ENCODE results near the gene DNAJC25. TPM values are rescaled to one million over a fixed set of nuclear protein-coding genes. Genes with fewer than 3 reads are reported as not detected.

Gene DNAJC25
- total and polyA plus RNA-seq, 2 of the 13 experiments (the other 11 are each of a cell fraction or from before 2014, with no cell fraction given): 5.7 to 10.2 TPM

GRCh38 chr9:111597852-111598732 lies 33.0 kb upstream of the DNAJC25 start (continued):
- peak; percentile 56 for TF ChIP-seq ZNF687 (CRISPR knock-in tag; IDR thresholded peaks at IDR 0.05)
- TF ChIP-seq IRF2 (CRISPR knock-in tag; IDR thresholded peaks at IDR 0.05): peak; percentile 24; the same call in 1 of the 2 replicates
- 0 out of 2 replicates have a peak, but pooled peaks have one; percentile 26 for TF ChIP-seq NR0B2 (CRISPR knock-in tag; IDR thresholded peaks at IDR 0.05)
- no peak for TF ChIP-seq IRF9 (CRISPR knock-in tag; IDR thresholded peaks at IDR 0.05; ENCODE audit: borderline replicate concordance)
- TF ChIP-seq HOXA9 (CRISPR knock-in tag; IDR thresholded peaks at IDR 0.05; ENCODE audit: borderline replicate concordance): no peak
- TF ChIP-seq POGZ (CRISPR knock-in tag; IDR thresholded peaks at IDR 0.05): peak; percentile 35; the same call in 1 of the 2 replicates
- peak; percentile 41; the same call in 1 of the 2 replicates for TF ChIP-seq ZC3H4 (CRISPR knock-in tag; IDR thresholded peaks at IDR 0.05; ENCODE audit: borderline replicate concordance)
- peak; percentile 10; the same call in 1 of the 2 replicates for TF ChIP-seq ZNF121 (CRISPR knock-in tag; IDR thresholded peaks at IDR 0.05)
- TF ChIP-seq ISL2 (CRISPR knock-in tag; IDR thresholded peaks at IDR 0.05): no peak; the same call in 1 of the 2 replicates
- no peak for TF ChIP-seq ZNF577 (CRISPR knock-in tag; IDR thresholded peaks at IDR 0.05; ENCODE audit: borderline replicate concordance, low read depth)
- TF ChIP-seq ZNF503 (CRISPR knock-in tag; IDR thresholded peaks at IDR 0.05): no peak
- TF ChIP-seq ZNF740 (CRISPR knock-in tag; IDR thresholded peaks at IDR 0.05): 0 out of 2 replicates have a peak, but pooled peaks have one; percentile 17
- TF ChIP-seq RXRA (CRISPR knock-in tag; IDR thresholded peaks at IDR 0.05): no peak
- peak; percentile 37; the same call in 1 of the 2 replicates for TF ChIP-seq ZNF816 (CRISPR knock-in tag; IDR thresholded peaks at IDR 0.05; ENCODE audit: borderline replicate concordance)
- TF ChIP-seq MAX (IDR thresholded peaks at IDR 0.05): 0 out of 2 replicates have a peak, but pooled peaks have one; percentile 5
- TF ChIP-seq GLI4 (CRISPR knock-in tag; IDR thresholded peaks at IDR 0.05; ENCODE audit: borderline replicate concordance): no peak
- TF ChIP-seq GPN1 (CRISPR knock-in tag; IDR thresholded peaks at IDR 0.05; ENCODE audit: borderline replicate concordance): no peak
- TF ChIP-seq TCF7L2 (IDR thresholded peaks at IDR 0.05; ENCODE audit: low read depth, low read length): no peak
- TF ChIP-seq STAG1 (CRISPR knock-in tag; IDR thresholded peaks at IDR 0.05): peak; percentile 79
- no peak for TF ChIP-seq YEATS4 (CRISPR knock-in tag; IDR thresholded peaks at IDR 0.05; ENCODE audit: borderline replicate concordance)

Data from HepG2 (cell line).